IPS DF 6.9 (cell line): ENCODE measurements around the gene ZG16B.

Experiments used
- DNase-seq: peaks from one replicate; pipeline ENCODE4 v3.0.0-alpha.2; 2013; ENCODE audit warnings: low read depth, low spot score
- H3K27ac ChIP-seq: one replicate; pipeline ENCODE4 v1.5.1; 2013; ENCODE audit warnings: low read length, control low read depth
- H3K27me3 ChIP-seq: 2 replicates; pipeline ENCODE4 v1.6.1; 2013; ENCODE audit warnings: mild to moderate bottlenecking, low read length; ENCODE audit not compliant: control insufficient read depth, insufficient read depth
- H3K36me3 ChIP-seq: 2 replicates; pipeline ENCODE4 v1.6.1; 2013; ENCODE audit warnings: low read length; ENCODE audit not compliant: control insufficient read depth, insufficient read depth
- H3K4me1 ChIP-seq: 2 replicates; pipeline ENCODE4 v1.6.1; 2013; ENCODE audit warnings: low read length; ENCODE audit not compliant: control insufficient read depth, insufficient read depth
- H3K4me3 ChIP-seq: 2 replicates; pipeline ENCODE4 v1.5.1; 2013; ENCODE audit warnings: mild to moderate bottlenecking, low read length
- H3K9me3 ChIP-seq: 2 replicates; pipeline ENCODE4 v1.6.1; 2013; ENCODE audit warnings: low read length, inconsistent platforms; ENCODE audit not compliant: control insufficient read depth, insufficient read depth
- WGBS: extraction: QIAGEN DNeasy Blood & Tissue Kit; methylation state at CpG from one replicate; pipeline ENCODE4 v1.1.7; 2013; ENCODE audit warnings: mixed read lengths, missing lambda C conversion rate; ENCODE audit not compliant: insufficient read length, insufficient coverage; 5-methylcytosine and 5-hydroxymethylcytosine counted together

ZG16B gene

GRCh38 chr16:2817340-2818271 is 12.5 kb upstream of the ZG16B start:
- no peak overlapping the region; the same call in 1 of the 2 replicates for H3K4me3 ChIP-seq
- no peaks in the 10 kb centered on the region for H3K4me1 ChIP-seq

GRCh38 chr16:2818272-2818876 is 11.7 kb upstream of the ZG16B start:
- DNase-seq = no peak
- no CpG with 5 or more reads among the region's 10 CpGs for WGBS
- Histone ChIP-seq H3K9me3 (no peaks in the 10 kb centered on the region), H3K4me1 (no peaks in the 10 kb centered on the region), H3K27me3 (no peaks in the 10 kb centered on the region), H3K36me3 (no peaks in the 10 kb centered on the region), H3K4me3 (no peak overlapping the region), H3K27ac (no peak overlapping the region)

More at GRCh38 chr16:2817340-2818271, 12.5 kb upstream of the ZG16B start:
- DNase-seq = no peak
- Histone ChIP-seq H3K9me3 (no peaks in the 10 kb centered on the region), H3K27me3 (no peaks in the 10 kb centered on the region), H3K36me3 (no peaks in the 10 kb centered on the region), H3K27ac (no peak overlapping the region)
- no CpG with 5 or more reads among the region's 68 CpGs for WGBS

DNA sequence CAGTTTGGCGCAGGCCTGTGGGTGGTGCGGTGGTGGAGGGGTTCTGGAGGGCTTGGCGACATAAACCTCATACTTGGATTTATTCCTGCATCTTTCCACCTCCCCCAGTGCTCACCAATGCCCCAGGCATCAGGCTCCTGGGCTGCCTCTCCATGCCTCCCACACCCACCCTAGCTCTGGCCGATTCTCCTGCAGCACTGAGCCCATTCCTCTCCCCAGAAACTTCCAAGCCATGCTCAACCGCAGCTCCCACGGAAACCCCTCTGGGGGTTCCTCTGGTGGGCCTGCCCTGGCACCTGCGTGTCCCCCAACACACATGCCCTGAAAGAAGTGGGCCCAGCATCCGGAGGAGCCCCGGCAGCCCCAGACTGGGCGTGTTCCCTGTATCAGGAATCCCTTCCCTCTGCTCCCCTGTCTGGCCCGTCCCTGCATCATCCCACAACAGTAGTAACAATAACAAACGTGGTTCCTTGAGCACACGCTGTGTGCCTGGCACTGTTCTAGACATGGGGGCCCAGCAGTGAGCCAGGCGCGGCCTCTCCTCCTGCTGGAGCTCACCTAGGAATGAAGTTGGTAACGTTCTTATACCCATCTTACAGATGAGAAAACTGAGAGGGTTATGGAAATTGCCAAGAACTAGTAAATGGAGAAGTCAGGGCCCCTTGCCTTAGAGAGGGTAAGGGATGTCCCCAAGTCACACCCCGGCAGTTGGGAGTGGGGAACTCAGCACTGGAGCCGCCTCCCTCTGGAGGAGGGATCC is 10.7 kb upstream of the ZG16B start:
- WGBS = no CpG with 5 or more reads among the region's 18 CpGs
- Histone ChIP-seq H3K27ac (no peak overlapping the region), H3K4me3 (no peak overlapping the region), H3K9me3 (no peaks in the 10 kb centered on the region), H3K4me1 (no peaks in the 10 kb centered on the region), H3K27me3 (no peaks in the 10 kb centered on the region), H3K36me3 (no peaks in the 10 kb centered on the region)
- DNase-seq = no peak

DNA sequence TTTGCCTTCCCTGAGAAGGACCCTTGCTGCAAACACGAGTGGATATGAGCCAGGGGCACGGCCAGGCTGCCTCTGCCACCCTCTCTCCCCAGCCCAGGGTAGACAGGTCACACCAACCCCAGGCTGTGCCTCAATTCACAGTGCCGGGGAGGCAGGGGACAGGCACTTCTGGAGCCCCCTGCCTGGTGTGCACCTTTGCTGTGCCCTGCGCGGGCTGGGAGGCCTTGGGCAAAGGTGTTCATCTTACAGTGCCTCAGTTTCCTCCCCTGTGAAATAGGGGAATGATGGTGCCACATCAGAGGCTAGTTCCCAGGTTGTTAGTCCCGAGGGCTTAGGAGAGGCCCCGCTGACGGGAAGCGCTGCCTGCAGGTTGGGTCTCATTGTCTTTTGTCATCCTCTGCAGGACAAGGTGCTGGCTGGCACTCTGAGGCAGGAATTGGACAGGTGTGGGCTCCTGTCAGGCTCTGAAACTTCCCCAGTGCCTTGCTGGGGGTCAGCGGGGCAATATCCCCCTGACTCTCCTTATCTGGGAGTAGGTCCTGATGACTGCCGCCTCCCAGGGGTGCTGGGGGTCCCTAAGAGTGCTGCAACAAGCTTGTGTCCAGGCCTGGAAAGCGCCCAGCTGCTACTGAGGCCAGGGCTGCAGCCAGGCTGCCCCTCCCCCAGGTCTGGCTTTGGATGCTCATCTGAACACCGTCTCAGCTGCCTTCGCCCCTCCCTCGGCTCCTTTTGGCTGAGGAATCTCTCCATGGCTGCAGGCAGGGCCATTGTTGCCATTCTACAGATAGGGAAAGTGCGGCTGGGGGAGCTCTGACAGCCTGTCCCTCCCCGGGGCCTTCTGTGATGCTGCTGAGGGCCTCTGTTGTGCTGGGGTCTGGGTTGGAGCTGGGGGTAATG is 9.9 kb upstream of the ZG16B start:
- Histone ChIP-seq H3K36me3 (no peaks in the 10 kb centered on the region), H3K4me3 (no peak overlapping the region), H3K27me3 (no peaks in the 10 kb centered on the region), H3K4me1 (no peaks in the 10 kb centered on the region), H3K9me3 (no peaks in the 10 kb centered on the region), H3K27ac (no peak overlapping the region)
- no peak for DNase-seq
- no CpG with 5 or more reads among the region's 17 CpGs for WGBS

GRCh38 chr16:2820836-2821486 is 9.1 kb upstream of the ZG16B start:
- Histone ChIP-seq H3K36me3 (no peaks in the 10 kb centered on the region), H3K4me3 (no peak overlapping the region), H3K27me3 (no peaks in the 10 kb centered on the region), H3K9me3 (no peaks in the 10 kb centered on the region), H3K4me1 (no peaks in the 10 kb centered on the region), H3K27ac (no peak overlapping the region)
- DNase-seq = no peak
- WGBS = no CpG with 5 or more reads among the region's 14 CpGs

DNA sequence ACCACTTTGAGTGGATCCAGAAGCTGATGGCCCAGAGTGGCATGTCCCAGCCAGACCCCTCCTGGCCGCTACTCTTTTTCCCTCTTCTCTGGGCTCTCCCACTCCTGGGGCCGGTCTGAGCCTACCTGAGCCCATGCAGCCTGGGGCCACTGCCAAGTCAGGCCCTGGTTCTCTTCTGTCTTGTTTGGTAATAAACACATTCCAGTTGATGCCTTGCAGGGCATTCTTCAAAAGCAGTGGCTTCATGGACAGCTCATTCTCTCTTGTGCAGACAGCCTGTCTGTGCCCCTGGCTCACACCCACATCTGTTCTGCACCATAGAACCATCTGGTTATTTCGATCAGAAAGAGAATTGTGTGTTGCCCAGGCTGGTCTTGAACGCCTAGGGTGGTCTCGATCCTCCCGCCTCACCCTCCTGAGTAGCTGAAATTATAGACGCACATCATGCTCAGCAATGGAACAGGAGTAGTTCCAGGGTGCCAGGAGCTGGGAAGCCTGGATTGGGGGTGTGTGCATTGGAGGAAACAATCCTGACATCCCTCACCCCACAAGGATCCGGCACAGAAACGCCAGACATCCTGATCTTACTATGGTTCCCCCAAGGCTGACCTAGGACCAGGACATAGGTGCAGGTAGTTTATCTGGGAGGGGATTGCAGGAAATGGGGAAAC is 8.5 kb upstream of the ZG16B start:
- Histone ChIP-seq H3K27me3 (no peaks in the 10 kb centered on the region), H3K4me3 (no peak overlapping the region), H3K4me1 (no peaks in the 10 kb centered on the region), H3K9me3 (no peaks in the 10 kb centered on the region), H3K36me3 (no peaks in the 10 kb centered on the region), H3K27ac (no peak overlapping the region)
- no peak for DNase-seq
- WGBS = no CpG with 5 or more reads among the region's 9 CpGs

GRCh38 chr16:2822158-2822495 is 8.0 kb upstream of the ZG16B start:
- DNase-seq = no peak
- no CpG with 5 or more reads among the region's 8 CpGs for WGBS
- H3K4me1 ChIP-seq = no peaks in the 10 kb centered on the region
- H3K27ac ChIP-seq = no peak overlapping the region
- H3K36me3 ChIP-seq = no peaks in the 10 kb centered on the region
- H3K4me3 ChIP-seq = no peak overlapping the region
- H3K9me3 ChIP-seq = no peaks in the 10 kb centered on the region
- H3K27me3 ChIP-seq = no peaks in the 10 kb centered on the region

- H3K36me3 ChIP-seq = no peaks in the 10 kb centered on the region
- no peak overlapping the region for H3K4me3 ChIP-seq
- no peak for DNase-seq
- H3K27ac ChIP-seq = no peak overlapping the region
- H3K27me3 ChIP-seq = no peaks in the 10 kb centered on the region
- no CpG with 5 or more reads among the region's 4 CpGs for WGBS
- no peaks in the 10 kb centered on the region for H3K9me3 ChIP-seq
- H3K4me1 ChIP-seq = no peaks in the 10 kb centered on the region
Measured at GRCh38 chr16:2822496-2822895, 7.6 kb upstream of the ZG16B start.

- DNase-seq = no peak
- Histone ChIP-seq H3K9me3 (no peaks in the 10 kb centered on the region), H3K27me3 (no peaks in the 10 kb centered on the region), H3K4me1 (no peaks in the 10 kb centered on the region), H3K4me3 (no peak overlapping the region), H3K36me3 (no peaks in the 10 kb centered on the region), H3K27ac (no peak overlapping the region)
- no CpG with 5 or more reads among the region's 10 CpGs for WGBS
Measured at GRCh38 chr16:2824626-2825025, 5.5 kb upstream of the ZG16B start.
